Measurements from ENCODE around the gene DMRTB1. TPM values are rescaled to one million over a fixed set of nuclear protein-coding genes. Genes with fewer than 3 reads are reported as not detected.

DMRTB1 gene
- total and polyA plus RNA-seq, 2 of the 4 experiments (the other 2 are of a cell fraction) = not detected

DNA sequence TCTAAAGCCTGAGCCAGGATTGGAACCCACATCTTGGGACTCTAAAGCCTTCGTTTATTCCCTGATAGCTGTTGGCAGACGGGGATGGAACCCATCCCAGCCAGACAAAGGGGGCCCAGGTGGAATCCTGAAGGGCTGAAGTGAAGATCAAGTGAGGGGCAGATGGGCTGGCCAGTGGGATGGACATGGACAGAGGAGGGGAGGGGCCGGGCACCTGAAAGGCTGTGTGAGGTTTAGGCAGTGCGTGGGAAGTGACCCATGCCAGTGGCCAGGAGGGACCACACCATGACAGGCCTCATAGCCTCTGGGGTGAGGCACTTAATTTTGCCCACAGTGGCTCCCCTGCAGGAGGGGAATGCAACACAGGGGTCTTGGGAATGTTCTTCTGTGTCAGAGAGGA lies 44.6 kb upstream of the DMRTB1 start:
- Histone ChIP-seq H3K36me3 (ENCODE audit: control insufficient read depth, insufficient read depth, low read length) (no peaks in the 10 kb centered on the region), H3K4me3 (ENCODE audit: insufficient read depth, low read depth, low read length) (no peak overlapping the region), H2BK120ac (ENCODE audit: low read depth, low read length) (no peak overlapping the region), H3K14ac (replicated peaks; ENCODE audit: low read depth, low read length) (no peak overlapping the region), H2AK5ac (ENCODE audit: low read depth, low read length) (no peak overlapping the region; the same call in 1 of the 2 replicates), H3K56ac (ENCODE audit: extremely low read depth, insufficient read depth, low read length) (no peak overlapping the region), H3K4me2 (ENCODE audit: low read depth, low read length) (no peak overlapping the region), H4K5ac (ENCODE audit: low read depth, low read length) (no peak overlapping the region), H2BK5ac (ENCODE audit: low read depth, low read length, poor library complexity, severe bottlenecking) (no peak overlapping the region), H2AK9ac (replicated peaks; ENCODE audit: low read depth, low read length, poor library complexity) (no peak overlapping the region), H3K9me3 (ENCODE audit: control insufficient read depth, insufficient read depth, low read length) (no peaks in the 10 kb centered on the region), H3K79me1 (ENCODE audit: low read depth in 1 of 2, low read length in 2 of 2) (no peaks in the 10 kb centered on the region), H3K27ac (ENCODE audit: insufficient read depth, low read length) (no peak overlapping the region), H3K9ac (ENCODE audit: low read depth, low read length) (no peak overlapping the region), H3K9me1 (ENCODE audit: insufficient read depth, low read length) (peaks cover 28% of the 10 kb centered on the region), H3K18ac (ENCODE audit: low read depth, low read length) (no peak overlapping the region), H4K20me1 (ENCODE audit: insufficient read depth, low read length) (peaks cover 10% of the 10 kb centered on the region), H2BK15ac (ENCODE audit: low read depth, low read length) (no peak overlapping the region; the same call in 2 of the 3 replicates), H4K8ac (ENCODE audit: low read depth in 2 of 2, low read length in 2 of 2) (no peak overlapping the region), H2AFZ (replicated peaks; ENCODE audit: low read length, poor library complexity) (no peak overlapping the region), H4K91ac (ENCODE audit: insufficient read depth, low read depth, low read length) (no peak overlapping the region; the same call in 1 of the 2 replicates), H3K27me3 (ENCODE audit: control insufficient read depth, insufficient read depth, low read length) (peaks cover 41% of the 10 kb centered on the region), H3K4ac (ENCODE audit: low read depth, low read length) (no peak overlapping the region), H3K4me1 (ENCODE audit: control insufficient read depth, insufficient read depth, low read length) (peaks cover 24% of the 10 kb centered on the region), H3K23ac (ENCODE audit: low read depth, low read length) (no peak overlapping the region), H2BK20ac (ENCODE audit: low read depth, low read length) (no peak overlapping the region)
- in situ Hi-C loops (cut with MboI; ENCODE audit: low sequenced_read_pairs) (no loop called here), intact Hi-C loops (cut with micrococcal nuclease) (no loop called here), dilution Hi-C loops (cut with HindIII; ENCODE audit: low sequenced_read_pairs, unreplicated experiment) (no loop called here)
- ATAC-seq (ENCODE audit: low read depth) (no peak), DNase-seq (no peak)
- POLR2A ChIA-PET (ENCODE audit: unreplicated experiment) = no interaction called here
- CTCF ChIA-PET = no interaction called here
- 100% methylated on average over 2 of the region's 4 CpGs; no CpG with 5 or more reads in 1 of the 2 experiments for WGBS, 2 experiments (ENCODE audit: extremely low coverage in 2 of 2, insufficient read length in 1 of 2)
- no TSS peak for BruUV-seq (replicated peaks)
- TF ChIP-seq SMC3 (IDR thresholded peaks at IDR 0.05; ENCODE audit: low read depth, low read length) (no peak), CEBPB (IDR thresholded peaks at IDR 0.05; ENCODE audit: low read depth, low read length) (no peak), RFX5 (IDR thresholded peaks at IDR 0.05; ENCODE audit: low read depth, low read length) (no peak), FOS (IDR thresholded peaks at IDR 0.05; ENCODE audit: low read depth, low read length) (no peak), MXI1 (IDR thresholded peaks at IDR 0.05; ENCODE audit: borderline replicate concordance, low read depth, low read length) (no peak)
- TF ChIP-seq, protein P1, sequence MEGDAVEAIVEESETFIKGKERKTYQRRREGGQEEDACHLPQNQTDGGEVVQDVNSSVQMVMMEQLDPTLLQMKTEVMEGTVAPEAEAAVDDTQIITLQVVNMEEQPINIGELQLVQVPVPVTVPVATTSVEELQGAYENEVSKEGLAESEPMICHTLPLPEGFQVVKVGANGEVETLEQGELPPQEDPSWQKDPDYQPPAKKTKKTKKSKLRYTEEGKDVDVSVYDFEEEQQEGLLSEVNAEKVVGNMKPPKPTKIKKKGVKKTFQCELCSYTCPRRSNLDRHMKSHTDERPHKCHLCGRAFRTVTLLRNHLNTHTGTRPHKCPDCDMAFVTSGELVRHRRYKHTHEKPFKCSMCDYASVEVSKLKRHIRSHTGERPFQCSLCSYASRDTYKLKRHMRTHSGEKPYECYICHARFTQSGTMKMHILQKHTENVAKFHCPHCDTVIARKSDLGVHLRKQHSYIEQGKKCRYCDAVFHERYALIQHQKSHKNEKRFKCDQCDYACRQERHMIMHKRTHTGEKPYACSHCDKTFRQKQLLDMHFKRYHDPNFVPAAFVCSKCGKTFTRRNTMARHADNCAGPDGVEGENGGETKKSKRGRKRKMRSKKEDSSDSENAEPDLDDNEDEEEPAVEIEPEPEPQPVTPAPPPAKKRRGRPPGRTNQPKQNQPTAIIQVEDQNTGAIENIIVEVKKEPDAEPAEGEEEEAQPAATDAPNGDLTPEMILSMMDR (conservative IDR thresholded peaks at IDR 0.05; ENCODE audit: low read depth, low read length) = no peak
- TF ChIP-seq, protein P2, sequence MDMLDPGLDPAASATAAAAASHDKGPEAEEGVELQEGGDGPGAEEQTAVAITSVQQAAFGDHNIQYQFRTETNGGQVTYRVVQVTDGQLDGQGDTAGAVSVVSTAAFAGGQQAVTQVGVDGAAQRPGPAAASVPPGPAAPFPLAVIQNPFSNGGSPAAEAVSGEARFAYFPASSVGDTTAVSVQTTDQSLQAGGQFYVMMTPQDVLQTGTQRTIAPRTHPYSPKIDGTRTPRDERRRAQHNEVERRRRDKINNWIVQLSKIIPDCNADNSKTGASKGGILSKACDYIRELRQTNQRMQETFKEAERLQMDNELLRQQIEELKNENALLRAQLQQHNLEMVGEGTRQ (IDR thresholded peaks at IDR 0.05; ENCODE audit: low read depth, low read length) = no peak
